A673 (cell line): ENCODE results near the gene SYTL5. TPM values are rescaled to one million over a fixed set of nuclear protein-coding genes. Genes with fewer than 3 reads are reported as not detected.
"Not testable (repeated sequence)": the region's sequence is repeated elsewhere in the genome, so short reads cannot be mapped to it uniquely, and the experiment has no call there.

ENCODE experiments used
- BruUV-seq: library from RNA; stranded (reverse); fragments of 400-500 nt; replicated peaks from 2 replicates; lab custom pipeline; 2021; lab: Mats Ljungman, UMichigan
- CTCF ChIA-PET: fragments of 300-600 bp; sonication (Branson Sonifier 250); formaldehyde crosslinking; loops from one replicate; lab custom pipeline; 2022; ENCODE audit warnings: antibody characterized with exemption; lab: Charles Lee
- POLR2A ChIA-PET: fragments of 300-600 bp; sonication (Branson Sonifier 250); formaldehyde crosslinking; loops from one replicate; lab custom pipeline; 2022; ENCODE audit warnings: antibody characterized with exemption; ENCODE audit not compliant: low non-redundant PET; lab: Charles Lee
- DNase-seq: peaks from one replicate; pipeline ENCODE4 v3.0.0-alpha.2; 2015; ENCODE audit warnings: low spot score
- H3K27ac ChIP-seq: fragments of 200-600 bp; sonication (generic); 2 replicates; pipeline ENCODE4 v1.5.1; 2016; ENCODE audit warnings: mixed run types, low read depth, mild to moderate bottlenecking, mixed read lengths, antibody characterized with exemption, low read length; ENCODE audit not compliant: poor library complexity, severe bottlenecking
- H3K27me3 ChIP-seq: fragments of 200-600 bp; sonication (generic); replicated peaks from 2 replicates; pipeline ENCODE4 v1.6.1; 2017; ENCODE audit warnings: mixed run types, low read depth, mild to moderate bottlenecking, mixed read lengths, antibody characterized with exemption, low read length; ENCODE audit not compliant: insufficient read depth, poor library complexity
- H3K36me3 ChIP-seq: fragments of 200-600 bp; sonication (generic); 2 replicates; pipeline ENCODE4 v1.6.1; 2016; ENCODE audit warnings: mixed run types, mild to moderate bottlenecking, mixed read lengths, antibody characterized with exemption, low read length; ENCODE audit not compliant: insufficient read depth, poor library complexity, severe bottlenecking
- H3K4me1 ChIP-seq: fragments of 200-600 bp; sonication (generic); 2 replicates; pipeline ENCODE4 v1.6.1; 2017; ENCODE audit warnings: mixed run types, mild to moderate bottlenecking, mixed read lengths, antibody characterized with exemption, low read length; ENCODE audit not compliant: insufficient read depth, poor library complexity, severe bottlenecking
- H3K4me3 ChIP-seq: fragments of 200-600 bp; sonication (generic); 2 replicates; pipeline ENCODE4 v1.5.1; 2016; ENCODE audit warnings: low read depth, mixed run types, mild to moderate bottlenecking, mixed read lengths, low read length; ENCODE audit not compliant: poor library complexity, severe bottlenecking
- H3K9me3 ChIP-seq: fragments of 200-600 bp; sonication (generic); 2 replicates; pipeline ENCODE4 v1.6.1; 2016; ENCODE audit warnings: mixed run types, low read depth, mild to moderate bottlenecking, mixed read lengths, antibody characterized with exemption, low read length; ENCODE audit not compliant: poor library complexity, severe bottlenecking
- CTCF ChIP-seq: fragments of 300-800, 200-600 bp; sonication (generic); conservative IDR thresholded peaks from 2 replicates; pipeline ENCODE4 v1.5.1; 2017; ENCODE audit warnings: low read depth, mild to moderate bottlenecking, antibody characterized with exemption, low read length, moderate library complexity, mixed read lengths
- EZH2 ChIP-seq: fragments of 200-600 bp; sonication (generic); IDR thresholded peaks from 2 replicates; pipeline ENCODE4 v1.6.1; 2017; ENCODE audit warnings: borderline replicate concordance, low read depth, mild to moderate bottlenecking, mixed read lengths, antibody characterized with exemption, low read length; ENCODE audit not compliant: poor library complexity, severe bottlenecking
- intact Hi-C: fragments of 100-400 bp; cut with micrococcal nuclease; formaldehyde crosslinking; loops from one replicate; pipeline ENCODE4 v1.10.0; 2022; ENCODE audit not compliant: unreplicated experiment
- total RNA-seq: library from RNA; stranded (reverse); gene quantifications from 2 replicates; pipeline ENCODE4 v1.2.3, GENCODE V29; 2021

The SYTL5 gene
- total RNA-seq, 1 experiment from 2014 or later, result 17.9 TPM

- H3K27ac ChIP-seq, result no peak overlapping the region
- no TSS peak for BruUV-seq
- no peak for DNase-seq
- ChIA-PET POLR2A (no interaction called here), CTCF (no interaction called here)
- no peaks in the 10 kb centered on the region for H3K27me3 ChIP-seq
- intact Hi-C loops, result no loop called here
- no peaks in the 10 kb centered on the region for H3K4me1 ChIP-seq
- no peak overlapping the region for H3K4me3 ChIP-seq
- H3K9me3 ChIP-seq, result no peaks in the 10 kb centered on the region
- TF ChIP-seq EZH2, result no peak
- no peaks in the 10 kb centered on the region for H3K36me3 ChIP-seq
Measured at GRCh38 chrX:37989304-37989703, 17.0 kb upstream of the SYTL5 start.

GRCh38 chrX:37991303-37991702 lies 15.1 kb upstream of the SYTL5 start:
- H3K27ac ChIP-seq, H3K4me3 ChIP-seq, H3K9me3 ChIP-seq, BruUV-seq, H3K36me3 ChIP-seq, DNase-seq, CTCF ChIA-PET, POLR2A ChIA-PET, intact Hi-C loops, H3K27me3 ChIP-seq, H3K4me1 ChIP-seq: not testable (repeated sequence)

- no peak for DNase-seq
- no peak for TF ChIP-seq CTCF
- TF ChIP-seq EZH2, result no peak
- no peaks in the 10 kb centered on the region for H3K36me3 ChIP-seq
- no peaks in the 10 kb centered on the region for H3K9me3 ChIP-seq
- no peak overlapping the region for H3K4me3 ChIP-seq
- no peaks in the 10 kb centered on the region for H3K27me3 ChIP-seq
- no peaks in the 10 kb centered on the region for H3K4me1 ChIP-seq
- no peak overlapping the region for H3K27ac ChIP-seq
- CTCF ChIA-PET, result no interaction called here
- no TSS peak for BruUV-seq
- POLR2A ChIA-PET, result no interaction called here
- intact Hi-C loops, result no loop called here
Measured at GRCh38 chrX:37993176-37993575, 13.2 kb upstream of the SYTL5 start.

- H3K36me3 ChIP-seq, result no peaks in the 10 kb centered on the region
- H3K4me1 ChIP-seq, result no peaks in the 10 kb centered on the region
- no peaks in the 10 kb centered on the region for H3K9me3 ChIP-seq
- no TSS peak for BruUV-seq
- DNase-seq, result no peak
- ChIA-PET POLR2A (no interaction called here), CTCF (no interaction called here)
- no peak overlapping the region for H3K4me3 ChIP-seq
- intact Hi-C loops, result no loop called here
- TF ChIP-seq CTCF (no peak), EZH2 (no peak)
- no peak overlapping the region for H3K27ac ChIP-seq
- no peaks in the 10 kb centered on the region for H3K27me3 ChIP-seq
Measured at GRCh38 chrX:37993837-37994619, 12.3 kb upstream of the SYTL5 start.
